Measurements from ENCODE around the gene LRP1-AS.

The LRP1-AS gene

DNA sequence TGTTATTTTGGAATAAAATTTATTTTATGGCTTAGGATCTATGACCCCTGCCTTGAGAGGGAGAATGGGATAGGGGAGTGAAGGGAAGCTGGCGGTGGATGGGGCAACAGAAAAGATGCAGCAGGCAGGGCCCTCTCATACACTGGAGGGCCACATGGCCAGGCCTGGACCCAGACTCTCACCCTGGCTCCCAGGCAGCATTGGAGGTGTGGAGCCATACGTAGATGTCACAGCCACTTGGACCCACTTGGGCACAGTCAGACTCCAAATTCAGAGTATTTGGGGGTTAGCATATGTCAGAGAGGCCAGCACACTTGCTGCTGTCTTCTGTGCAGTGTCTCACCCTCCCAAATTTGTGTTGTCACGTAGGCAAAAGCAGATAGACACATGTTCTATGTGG is 52.0 kb downstream of the LRP1-AS start:
- TF ChIP-seq, protein P1, sequence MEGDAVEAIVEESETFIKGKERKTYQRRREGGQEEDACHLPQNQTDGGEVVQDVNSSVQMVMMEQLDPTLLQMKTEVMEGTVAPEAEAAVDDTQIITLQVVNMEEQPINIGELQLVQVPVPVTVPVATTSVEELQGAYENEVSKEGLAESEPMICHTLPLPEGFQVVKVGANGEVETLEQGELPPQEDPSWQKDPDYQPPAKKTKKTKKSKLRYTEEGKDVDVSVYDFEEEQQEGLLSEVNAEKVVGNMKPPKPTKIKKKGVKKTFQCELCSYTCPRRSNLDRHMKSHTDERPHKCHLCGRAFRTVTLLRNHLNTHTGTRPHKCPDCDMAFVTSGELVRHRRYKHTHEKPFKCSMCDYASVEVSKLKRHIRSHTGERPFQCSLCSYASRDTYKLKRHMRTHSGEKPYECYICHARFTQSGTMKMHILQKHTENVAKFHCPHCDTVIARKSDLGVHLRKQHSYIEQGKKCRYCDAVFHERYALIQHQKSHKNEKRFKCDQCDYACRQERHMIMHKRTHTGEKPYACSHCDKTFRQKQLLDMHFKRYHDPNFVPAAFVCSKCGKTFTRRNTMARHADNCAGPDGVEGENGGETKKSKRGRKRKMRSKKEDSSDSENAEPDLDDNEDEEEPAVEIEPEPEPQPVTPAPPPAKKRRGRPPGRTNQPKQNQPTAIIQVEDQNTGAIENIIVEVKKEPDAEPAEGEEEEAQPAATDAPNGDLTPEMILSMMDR (IDR thresholded peaks at IDR 0.05; ENCODE audit: low read depth, low read length), result no peak
- Histone ChIP-seq H3K36me3 (peaks cover 25% of the 10 kb centered on the region), H3K4me1 (peaks cover 6% of the 10 kb centered on the region)

More for the DNA sequence above, 52.0 kb downstream of the LRP1-AS start:
- Histone ChIP-seq H3K4me3 (ENCODE audit: low read depth, low read length) (no peak overlapping the region), H3K9me3 (no peaks in the 10 kb centered on the region), H3K27me3 (no peaks in the 10 kb centered on the region)
- no peak for DNase-seq
